CD4-positive, alpha-beta T cell treated with Interleukin-15 for 4 hours (primary cell): ENCODE measurements around the gene FAM3A.

Source experiments
- DNase-seq: peaks from one replicate; pipeline ENCODE4 v3.0.0-alpha.2; 2020; ENCODE audit warnings: low spot score

The FAM3A gene

DNA sequence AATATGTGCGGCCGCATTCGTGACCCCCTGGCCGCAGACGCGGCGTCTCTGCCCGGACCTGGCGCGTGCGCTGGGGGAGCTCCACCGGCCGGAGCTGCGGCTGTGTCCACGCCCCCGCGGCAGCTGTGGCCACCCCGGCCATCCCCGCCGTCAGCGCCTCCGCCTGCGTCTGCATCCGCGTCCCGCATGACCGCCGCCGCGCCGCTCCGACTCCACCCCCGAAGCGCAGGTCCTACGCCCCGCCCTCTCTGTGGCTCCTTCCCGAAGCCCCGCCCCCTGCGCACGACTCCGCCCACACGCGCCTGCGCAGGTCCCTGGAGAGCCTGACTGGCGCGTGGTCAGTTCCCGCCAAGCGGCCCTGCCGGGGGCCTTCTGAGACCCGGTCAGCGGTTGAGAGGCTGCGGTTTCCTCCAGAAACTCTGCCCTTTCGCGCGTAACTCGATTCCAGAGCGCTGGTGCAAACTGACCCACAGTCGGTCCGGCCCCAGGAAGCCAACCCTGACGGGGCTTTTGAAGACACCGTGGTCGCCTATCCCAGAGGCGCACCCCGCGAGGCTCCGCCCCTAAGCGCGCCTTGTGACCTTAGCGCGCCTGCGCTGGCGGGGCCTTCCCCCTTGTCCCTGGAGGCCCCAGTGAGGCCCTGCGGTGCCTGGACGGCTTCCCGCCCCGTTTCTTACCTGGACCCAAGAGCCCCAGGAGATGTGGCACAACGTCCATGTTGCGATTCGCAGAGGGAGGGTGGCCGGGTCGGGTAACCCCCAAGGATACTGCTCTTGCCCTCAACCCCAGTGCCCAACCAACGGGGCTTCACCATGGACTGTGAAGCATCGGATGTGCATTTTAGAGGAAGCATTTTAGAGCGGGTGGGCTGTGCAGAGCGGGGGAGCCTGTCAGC is 37.1 kb downstream of the FAM3A start, which contains the start of gene LAGE3:
TSS of gene LAGE3 (minus strand) at position 554 of the 895 bp plus-strand sequence. CDS start at position 188, 366 bp downstream.
- DNase-seq: peak; percentile 94

DNA sequence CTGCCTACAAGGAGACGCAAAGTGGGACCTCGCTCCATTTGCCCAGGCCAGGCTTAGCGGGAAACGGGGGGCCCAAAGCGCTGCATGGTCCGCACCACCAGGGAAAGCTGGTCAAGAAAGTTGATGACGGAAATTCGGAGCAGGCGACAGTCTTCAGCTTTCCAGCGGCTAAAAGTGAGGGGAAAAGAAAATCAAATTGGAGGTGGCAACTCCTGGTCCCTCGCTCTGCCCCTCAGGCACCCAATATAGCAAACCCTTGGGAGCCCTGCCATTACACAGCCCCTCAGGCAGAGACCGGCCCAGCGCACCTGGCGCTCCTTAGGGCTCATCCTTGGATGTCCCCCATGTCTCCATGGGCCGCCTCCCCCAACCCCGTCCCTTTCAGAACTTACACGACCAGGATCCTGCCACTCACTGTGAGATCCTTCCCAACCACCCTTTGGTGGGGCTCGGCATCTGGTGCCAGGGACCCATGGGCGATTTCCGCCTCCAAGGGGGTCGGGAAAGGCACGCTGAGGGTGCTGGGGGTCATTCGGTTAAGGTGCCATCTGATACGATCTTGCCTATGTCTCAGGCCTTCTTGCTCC is 38.0 kb downstream of the FAM3A start:
- no peak for DNase-seq

DNA sequence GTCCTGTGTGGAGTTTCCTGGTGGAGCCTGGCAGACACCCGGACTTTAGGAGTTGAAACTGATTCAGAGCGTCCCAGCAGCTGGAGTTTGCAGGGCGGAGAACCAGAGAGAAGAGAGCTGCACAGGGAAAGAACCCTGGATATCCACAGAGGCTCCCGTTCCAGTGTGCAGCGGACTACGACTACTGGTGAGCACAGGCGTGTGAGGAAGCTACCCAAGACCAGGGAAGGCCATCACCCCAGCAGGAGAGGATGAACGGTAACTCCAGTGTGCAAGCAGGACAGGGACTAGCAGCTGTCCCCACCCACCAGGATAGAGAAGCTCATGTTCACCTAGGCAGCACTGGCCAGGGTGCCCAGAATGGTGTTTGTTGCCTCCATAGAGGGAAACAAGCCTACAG is 39.2 kb downstream of the FAM3A start:
- DNase-seq: no peak

DNA sequence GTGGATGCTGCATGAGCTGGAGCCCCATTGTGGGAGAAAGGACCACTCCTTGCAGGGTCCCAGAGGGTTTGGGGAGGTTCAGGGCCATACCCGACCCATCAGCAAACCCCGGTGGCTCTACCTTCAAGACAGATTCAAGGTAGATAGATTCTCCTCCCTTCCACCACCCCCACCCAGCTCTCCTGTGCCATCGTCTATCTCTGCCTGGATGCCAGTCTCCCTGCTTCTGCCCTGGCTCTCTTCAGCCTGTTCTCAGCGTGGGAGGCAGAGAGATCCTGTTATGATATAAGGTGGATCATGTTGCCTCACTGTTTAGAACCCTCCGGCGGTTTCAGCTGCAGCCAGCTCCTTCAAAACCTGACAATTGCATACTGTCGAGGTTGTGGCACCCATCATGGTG is 42.3 kb downstream of the FAM3A start:
- no peak for DNase-seq

DNA sequence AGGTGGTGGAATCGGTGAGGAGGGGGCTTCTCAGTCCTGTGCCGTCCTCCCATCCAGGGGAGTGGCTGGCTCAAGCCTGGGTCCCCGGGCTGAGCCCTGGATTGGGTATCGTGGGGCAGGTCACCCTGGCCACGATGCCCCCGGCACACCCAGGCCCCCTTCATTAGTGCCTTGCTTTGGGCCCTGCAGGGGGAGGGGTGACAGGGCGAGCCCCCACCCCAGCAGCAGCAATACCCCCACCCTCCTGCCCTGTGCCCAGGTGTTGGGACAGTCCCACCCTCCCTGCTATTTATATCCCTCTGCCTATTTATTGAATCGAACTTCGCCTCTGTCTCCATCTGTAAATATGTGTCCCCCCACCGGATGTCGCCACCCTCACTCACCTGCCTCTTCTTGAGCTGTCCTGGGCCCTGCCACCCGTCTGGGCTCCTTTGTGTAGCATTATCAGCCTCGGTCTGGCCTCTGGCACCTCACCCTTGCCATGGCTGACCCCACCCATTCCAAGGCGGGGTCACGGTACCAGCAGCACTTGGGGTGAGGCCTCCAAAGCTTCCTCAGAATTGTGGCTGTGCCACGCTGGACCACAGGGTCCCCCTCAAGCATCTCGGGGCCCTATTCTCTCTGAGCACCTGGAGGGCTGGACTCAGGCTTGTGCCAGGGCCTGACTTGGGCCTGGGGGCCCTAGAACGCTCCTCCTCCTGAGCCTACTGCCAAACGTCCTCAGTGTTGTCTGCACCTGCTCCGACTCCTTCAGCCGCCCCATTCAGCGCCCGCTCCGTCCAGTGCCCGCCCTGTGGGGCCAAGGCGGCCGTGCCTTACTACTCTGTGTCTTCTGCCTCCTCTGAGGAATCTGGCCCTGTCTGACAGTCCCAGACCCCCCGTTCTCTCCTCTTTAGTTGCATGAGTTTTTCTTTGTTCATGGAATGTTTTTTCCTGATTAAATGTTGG is 43.1 kb downstream of the FAM3A start:
- no peak for DNase-seq

DNA sequence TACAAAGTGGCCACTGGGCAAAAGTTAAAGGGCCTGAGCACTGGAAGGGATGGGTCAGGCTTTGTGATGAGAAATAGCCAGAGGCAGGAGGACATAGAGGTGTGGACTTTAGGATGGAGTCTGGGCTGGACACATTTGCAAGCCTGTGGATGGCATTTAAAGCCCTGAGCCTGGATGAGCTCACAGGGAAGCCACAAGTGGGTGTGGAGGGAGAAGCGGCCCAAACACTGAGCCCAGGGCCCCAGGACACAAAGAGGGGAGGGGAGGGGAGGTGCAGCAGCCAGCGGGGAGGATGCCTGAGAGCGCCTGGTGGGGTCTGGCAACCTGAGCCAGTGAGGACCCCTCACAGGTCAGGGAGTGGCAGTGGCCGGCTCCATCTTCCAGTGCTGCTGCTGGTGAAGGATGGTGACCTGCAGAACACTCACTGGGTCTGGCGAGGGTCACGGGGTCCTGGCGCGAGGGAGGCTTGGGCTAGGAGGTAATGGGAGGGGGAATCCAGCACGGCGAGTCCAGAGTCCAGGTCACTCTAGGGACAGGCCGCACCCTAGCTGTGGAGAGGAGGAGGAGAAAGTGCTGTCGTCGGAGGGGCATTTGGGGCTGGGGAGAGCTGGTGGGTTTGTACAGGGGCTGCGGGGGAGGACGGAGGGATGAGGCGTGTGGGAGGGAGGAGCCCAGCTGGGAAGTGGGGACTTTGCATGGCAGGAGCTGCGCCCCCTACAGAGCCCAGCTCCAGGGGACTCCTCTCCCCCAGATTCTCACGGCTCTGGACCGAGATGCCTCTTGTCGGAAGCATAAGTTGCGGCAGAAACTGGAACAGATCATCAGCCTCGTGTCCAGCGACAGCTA is 44.0 kb downstream of the FAM3A start:
- no peak for DNase-seq

DNA sequence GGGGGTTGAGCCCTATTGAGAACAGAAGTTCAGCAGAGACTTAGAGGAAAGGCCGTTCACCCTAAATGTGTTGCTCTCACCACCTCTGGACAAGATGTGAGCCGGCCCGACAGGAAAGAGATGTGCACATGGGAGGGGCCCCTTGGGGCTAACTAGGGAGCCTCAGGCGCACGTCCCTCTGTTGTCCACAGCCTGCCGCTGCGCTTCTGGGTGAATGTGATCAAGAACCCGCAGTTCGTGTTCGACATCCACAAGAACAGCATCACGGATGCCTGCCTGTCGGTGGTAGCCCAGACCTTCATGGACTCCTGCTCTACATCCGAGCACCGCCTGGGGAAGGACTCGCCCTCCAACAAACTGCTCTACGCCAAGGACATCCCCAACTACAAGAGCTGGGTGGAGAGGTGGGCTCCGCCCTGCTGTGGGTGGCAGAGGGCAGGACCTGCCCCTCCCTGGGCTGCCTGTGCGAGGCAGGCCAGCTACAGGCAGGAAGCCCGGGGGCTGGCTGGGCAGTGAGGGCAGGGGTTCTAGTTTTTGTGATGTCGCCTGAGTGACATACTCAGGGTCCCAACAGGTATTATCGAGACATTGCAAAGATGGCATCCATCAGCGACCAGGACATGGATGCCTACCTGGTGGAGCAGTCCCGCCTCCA is 45.0 kb downstream of the FAM3A start:
- DNase-seq: no peak

DNA sequence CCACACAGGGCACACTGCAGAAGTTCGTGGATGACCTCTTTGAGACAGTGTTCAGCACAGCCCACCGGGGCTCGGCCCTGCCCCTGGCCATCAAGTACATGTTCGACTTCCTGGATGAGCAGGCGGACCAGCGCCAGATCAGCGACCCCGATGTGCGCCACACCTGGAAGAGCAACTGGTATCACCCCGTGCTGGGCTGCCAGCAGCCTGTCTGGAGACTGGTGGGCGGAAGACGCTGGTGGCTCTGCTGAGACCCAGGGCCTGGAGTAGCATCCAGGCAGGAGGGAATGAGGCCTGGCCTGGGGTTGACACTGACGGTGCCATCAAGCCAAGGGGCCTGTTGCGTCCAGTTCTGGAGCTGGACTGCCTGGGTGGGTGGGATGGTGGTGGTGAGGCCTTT is 45.6 kb downstream of the FAM3A start:
- DNase-seq: no peak

DNA sequence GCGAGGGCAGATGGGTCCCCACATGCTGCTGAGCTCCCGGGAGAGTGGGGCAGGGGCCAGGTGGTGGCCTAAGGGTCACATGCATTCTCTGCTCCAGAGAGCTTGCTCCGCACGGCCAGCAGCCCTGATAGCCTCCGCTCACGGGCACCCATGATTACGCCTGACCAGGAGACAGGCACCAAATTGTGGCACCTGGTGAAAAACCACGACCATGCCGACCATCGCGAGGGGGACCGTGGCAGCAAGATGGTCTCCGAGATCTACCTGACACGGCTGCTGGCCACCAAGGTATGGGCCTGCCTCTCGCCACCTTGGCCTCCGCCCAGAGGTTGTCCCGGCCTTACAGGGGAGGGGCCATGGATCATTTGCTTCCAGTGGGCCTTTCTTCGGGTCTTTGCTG is 46.2 kb downstream of the FAM3A start:
- no peak for DNase-seq

DNA sequence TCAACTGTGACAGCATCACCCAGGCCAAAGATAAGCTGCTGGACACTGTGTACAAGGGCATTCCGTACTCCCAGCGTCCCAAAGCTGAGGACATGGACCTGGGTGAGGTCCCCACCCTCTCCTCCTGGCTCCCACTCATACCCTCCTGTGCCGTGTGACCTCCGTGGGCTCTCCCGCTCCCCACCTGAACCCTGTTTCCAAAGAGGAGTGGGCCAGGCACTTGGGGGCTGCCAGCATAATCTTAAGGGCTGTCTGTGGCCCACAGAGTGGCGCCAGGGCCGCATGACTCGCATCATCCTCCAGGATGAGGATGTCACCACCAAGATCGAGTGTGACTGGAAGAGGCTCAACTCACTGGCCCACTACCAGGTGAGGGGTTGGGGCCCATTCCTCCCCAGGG is 46.9 kb downstream of the FAM3A start:
- DNase-seq: no peak

DNA sequence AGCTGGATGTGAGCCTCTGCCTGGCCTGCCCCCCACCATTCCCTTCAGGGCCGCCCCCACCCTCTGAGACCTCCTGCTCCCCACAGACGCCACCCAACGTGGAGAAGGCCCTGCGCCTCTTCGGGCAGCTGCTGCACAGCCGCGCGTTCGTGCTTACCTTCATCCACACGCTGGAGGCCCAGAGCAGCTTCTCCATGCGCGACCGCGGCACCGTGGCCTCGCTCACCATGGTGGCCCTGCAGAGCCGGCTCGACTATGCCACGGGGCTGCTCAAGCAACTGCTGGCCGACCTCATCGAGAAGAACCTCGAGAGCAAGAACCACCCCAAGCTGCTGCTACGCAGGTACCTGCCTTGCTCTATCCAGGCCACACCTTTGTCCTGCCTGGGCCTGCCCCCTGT is 47.8 kb downstream of the FAM3A start:
- DNase-seq: no peak

DNA sequence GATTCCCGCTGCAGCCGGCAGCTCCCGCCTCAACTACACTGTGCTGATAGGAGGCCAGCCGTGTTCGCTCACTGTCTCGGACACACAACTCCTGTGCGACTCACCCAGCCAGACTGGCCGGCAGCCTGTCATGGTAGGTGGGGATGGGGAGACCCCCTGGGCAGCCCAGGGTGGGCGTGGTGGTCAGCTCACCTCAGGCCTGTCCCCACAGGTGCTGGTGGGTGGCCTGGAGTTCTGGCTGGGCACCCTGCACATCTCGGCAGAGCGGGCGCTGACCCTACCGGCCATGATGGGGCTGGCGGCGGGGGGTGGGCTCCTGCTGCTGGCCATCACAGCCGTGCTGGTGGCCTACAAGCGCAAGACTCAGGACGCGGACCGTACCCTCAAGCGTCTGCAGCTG is 48.5 kb downstream of the FAM3A start:
- DNase-seq: no peak

DNA sequence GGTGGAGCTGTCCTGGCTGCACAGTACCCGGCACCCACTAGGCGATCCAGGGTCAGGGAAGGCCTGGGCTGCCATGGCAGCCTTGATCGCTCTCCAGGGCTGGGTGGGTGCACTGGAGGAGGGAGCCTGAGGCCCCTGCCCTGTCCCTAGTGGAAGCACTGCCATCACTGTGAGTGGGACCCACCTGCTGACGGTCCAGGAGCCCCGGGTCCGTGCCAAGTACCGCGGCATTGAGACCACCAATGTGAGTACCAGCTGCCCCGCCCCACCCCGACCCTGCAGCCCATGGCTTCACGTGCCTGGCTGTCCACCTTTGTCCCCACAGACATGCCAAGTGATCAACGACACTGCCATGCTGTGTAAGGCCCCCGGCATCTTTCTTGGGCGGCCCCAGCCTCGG is 49.1 kb downstream of the FAM3A start:
- no peak for DNase-seq

DNA sequence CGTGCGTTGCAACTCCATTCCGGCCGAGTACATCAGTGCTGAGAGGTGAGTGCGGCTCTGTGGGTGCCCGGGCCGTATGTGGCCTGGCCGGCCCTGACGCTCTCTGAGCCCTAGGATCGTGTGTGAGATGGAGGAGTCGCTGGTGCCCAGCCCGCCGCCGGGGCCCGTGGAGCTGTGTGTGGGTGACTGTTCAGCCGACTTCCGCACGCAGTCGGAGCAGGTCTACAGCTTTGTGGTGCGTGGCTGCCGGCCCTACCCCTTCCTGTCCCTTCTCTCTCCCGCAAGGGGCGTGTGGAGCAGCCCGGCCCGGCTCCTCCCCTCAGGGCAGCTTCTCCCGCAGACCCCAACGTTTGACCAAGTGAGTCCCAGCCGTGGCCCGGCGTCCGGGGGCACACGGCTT is 50.0 kb downstream of the FAM3A start:
- DNase-seq: no peak

DNA sequence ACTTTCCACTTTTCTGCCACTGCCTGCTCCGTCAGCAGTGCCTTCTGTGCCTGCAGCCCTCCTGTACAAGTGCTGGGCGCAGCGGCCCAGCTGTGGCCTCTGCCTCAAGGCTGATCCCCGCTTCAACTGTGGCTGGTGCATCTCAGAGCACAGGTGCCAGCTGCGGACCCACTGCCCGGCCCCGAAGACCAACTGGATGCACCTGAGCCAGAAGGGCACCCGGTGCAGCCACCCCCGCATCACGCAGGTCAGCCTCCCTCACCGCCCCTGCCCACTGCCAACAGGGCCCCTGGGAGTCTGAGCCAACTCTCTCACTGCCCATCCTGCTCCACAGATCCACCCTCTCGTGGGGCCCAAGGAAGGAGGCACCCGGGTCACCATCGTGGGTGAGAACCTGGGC is 50.4 kb downstream of the FAM3A start:
- no peak for DNase-seq

DNA sequence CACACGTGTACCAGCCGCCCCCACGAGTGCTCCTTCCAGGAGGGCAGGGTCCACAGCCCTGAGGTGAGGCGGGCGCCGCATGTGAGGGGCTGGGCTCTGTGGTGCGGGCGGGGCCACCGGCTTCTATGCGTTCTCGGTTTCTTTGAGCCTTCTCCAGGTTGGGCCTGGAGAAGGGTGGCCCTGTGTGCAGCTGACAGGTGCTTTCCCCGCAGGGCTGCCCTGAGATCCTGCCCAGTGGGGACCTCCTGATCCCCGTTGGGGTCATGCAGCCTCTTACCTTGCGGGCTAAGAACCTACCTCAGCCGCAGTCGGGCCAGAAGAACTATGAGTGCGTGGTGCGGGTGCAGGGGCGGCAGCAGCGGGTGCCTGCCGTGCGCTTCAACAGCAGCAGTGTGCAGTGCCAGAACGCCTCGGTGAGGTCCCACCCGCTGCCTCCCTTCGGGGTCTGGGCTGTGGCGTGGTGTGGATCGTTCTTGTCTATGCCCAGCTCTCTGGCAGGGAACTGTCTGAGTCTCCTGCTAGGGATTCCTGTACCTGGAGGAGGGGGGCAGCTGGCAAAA is 51.1 kb downstream of the FAM3A start:
- DNase-seq: no peak

DNA sequence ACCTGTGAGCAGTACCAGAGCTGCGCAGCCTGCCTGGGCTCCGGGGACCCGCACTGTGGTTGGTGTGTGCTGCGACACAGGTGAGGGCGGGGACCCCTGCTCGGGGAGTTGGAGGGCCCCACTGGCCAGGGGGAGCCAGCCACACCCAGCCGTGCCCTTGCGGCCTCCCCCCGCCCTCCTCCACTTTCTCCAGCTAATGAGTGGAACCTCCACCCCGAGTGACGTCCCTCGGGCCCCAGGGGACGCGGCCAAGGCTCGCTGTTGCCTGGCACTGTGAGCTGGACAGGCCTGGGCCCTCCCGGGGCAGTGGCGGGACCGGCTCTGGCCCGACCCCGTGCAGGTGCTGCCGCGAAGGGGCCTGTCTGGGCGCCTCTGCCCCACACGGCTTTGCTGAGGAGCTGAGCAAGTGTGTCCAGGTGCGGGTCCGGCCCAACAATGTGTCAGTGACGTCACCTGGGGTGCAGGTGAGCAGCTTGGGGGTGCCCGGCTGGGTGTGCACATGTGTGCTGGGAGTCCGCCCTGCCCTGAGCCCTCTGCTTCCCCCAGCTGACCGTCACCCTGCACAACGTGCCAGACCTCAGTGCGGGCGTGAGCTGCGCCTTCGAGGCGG is 52.3 kb downstream of the FAM3A start:
- no peak for DNase-seq

DNA sequence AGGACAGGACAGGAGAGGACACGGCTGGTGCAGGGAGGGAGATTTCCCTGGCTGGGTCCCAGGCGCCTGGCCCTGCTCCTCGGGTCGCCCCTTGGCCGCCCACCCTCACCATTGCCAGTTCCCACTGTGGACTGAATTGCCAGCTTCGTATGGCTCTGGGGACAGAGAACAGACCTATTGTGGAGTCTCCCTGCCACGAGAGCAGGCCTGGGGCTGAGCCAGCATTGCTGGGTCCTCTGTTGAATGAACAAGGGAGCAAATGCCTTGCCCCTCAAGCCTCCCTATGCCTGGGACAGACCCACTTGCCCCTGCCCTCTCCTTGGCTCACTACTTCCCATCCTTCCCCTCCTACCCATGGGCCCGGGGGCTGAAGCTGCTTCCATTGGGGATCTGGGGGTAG is 53.6 kb downstream of the FAM3A start:
- no peak for DNase-seq

DNA sequence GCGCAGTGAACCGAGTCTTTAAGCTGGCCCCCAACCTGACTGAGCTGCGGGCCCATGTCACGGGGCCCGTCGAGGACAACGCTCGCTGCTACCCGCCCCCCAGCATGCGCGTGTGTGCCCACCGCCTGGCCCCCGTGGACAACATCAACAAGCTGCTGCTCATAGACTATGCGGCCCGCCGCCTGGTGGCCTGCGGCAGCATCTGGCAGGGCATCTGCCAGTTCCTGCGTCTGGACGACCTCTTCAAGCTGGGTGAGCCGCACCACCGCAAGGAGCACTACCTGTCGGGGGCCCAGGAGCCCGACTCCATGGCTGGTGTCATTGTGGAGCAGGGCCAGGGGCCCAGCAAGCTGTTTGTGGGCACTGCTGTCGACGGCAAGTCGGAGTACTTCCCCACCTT is 55.7 kb downstream of the FAM3A start:
- DNase-seq: no peak

DNA sequence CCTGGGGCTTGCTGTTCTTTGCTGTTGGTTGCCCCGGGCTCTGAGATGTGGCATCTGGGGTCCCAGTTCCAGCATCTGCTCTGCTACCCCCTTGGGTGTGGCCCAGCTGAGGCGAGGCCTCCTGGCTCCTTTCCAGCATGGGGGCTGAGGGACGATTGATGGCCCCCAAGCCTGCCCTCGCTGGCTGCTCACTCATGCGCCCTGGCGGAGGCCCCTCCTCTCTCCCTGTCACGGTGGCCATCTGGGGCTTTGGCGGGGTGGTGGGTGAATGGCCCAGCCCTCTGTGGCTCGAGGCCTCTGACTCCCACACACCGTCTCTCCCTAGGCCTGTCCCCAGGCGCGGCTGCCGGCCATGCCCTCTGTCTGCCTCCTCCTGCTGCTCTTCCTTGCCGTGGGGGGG is 56.2 kb downstream of the FAM3A start:
- DNase-seq: no peak
